DOHH2 (cell line): ENCODE measurements around the gene CSF1.
"Not testable (repeated sequence)": the region's sequence is repeated elsewhere in the genome, so short reads cannot be mapped to it uniquely, and the experiment has no call there.

Experiments
- H3F3A ChIP-seq: fragments of 200-600 bp; sonication (generic), shearing (Covaris generic); 2 replicates; pipeline ENCODE4 v1.6.0; 2016; ENCODE audit warnings: antibody characterized with exemption, mild to moderate bottlenecking; ENCODE audit not compliant: control insufficient read depth, insufficient read depth
- H3K27ac ChIP-seq: fragments of 200-600 bp; sonication (generic); 2 replicates; pipeline ENCODE4 v1.5.1; 2014; ENCODE audit warnings: low read depth, mild to moderate bottlenecking, low read length, moderate library complexity
- H3K27me3 ChIP-seq: fragments of 200-600 bp; sonication (generic); 2 replicates; pipeline ENCODE4 v1.6.1; 2014; ENCODE audit warnings: mild to moderate bottlenecking, low read length, mixed read lengths; ENCODE audit not compliant: control insufficient read depth
- H3K36me3 ChIP-seq: fragments of 200-600 bp; sonication (generic); 2 replicates; pipeline ENCODE4 v1.6.1; 2014; ENCODE audit warnings: mild to moderate bottlenecking, low read length, moderate library complexity, mixed read lengths; ENCODE audit not compliant: control insufficient read depth
- H3K4me1 ChIP-seq: fragments of 200-600 bp; sonication (generic); 2 replicates; pipeline ENCODE4 v1.6.1; 2014; ENCODE audit warnings: mild to moderate bottlenecking, low read length, mixed read lengths; ENCODE audit not compliant: control insufficient read depth
- H3K4me2 ChIP-seq: fragments of 200-600 bp; sonication (generic); 2 replicates; pipeline ENCODE4 v1.6.0; 2014; ENCODE audit warnings: mild to moderate bottlenecking, low read length, moderate library complexity
- H3K4me3 ChIP-seq: fragments of 200-600 bp; sonication (generic); 2 replicates; pipeline ENCODE4 v1.5.1; 2014; ENCODE audit warnings: mild to moderate bottlenecking, low read length, mixed read lengths
- H3K79me2 ChIP-seq: fragments of 200-600 bp; sonication (generic); 2 replicates; pipeline ENCODE4 v1.6.1; 2014; ENCODE audit warnings: mild to moderate bottlenecking, low read length, mixed read lengths; ENCODE audit not compliant: control insufficient read depth
- H3K9me2 ChIP-seq: fragments of 200-600 bp; sonication (generic); replicated peaks from 2 replicates; pipeline ENCODE4 v1.6.1; 2014; ENCODE audit warnings: mild to moderate bottlenecking, low read length, mixed read lengths; ENCODE audit not compliant: control insufficient read depth
- H3K9me3 ChIP-seq: fragments of 200-600 bp; sonication (generic); 2 replicates; pipeline ENCODE4 v1.6.1; 2014; ENCODE audit warnings: antibody characterized with exemption, low read length, mixed read lengths; ENCODE audit not compliant: control insufficient read depth, insufficient read depth
- H4K20me1 ChIP-seq: fragments of 200-600 bp; sonication (generic); 2 replicates; pipeline ENCODE4 v1.6.0; 2014; ENCODE audit warnings: low read depth, mild to moderate bottlenecking, antibody characterized with exemption, low read length, moderate library complexity; ENCODE audit not compliant: control insufficient read depth, insufficient read depth
- CTCF ChIP-seq: fragments of 200-600 bp; sonication (generic); IDR thresholded peaks from one replicate; pipeline ENCODE4 v1.5.1; 2014; ENCODE audit warnings: antibody characterized with exemption, mild to moderate bottlenecking, low read depth, low read length; ENCODE audit not compliant: poor library complexity, severe bottlenecking
- EZH2phosphoT487 ChIP-seq: fragments of 200-600 bp; sonication (generic); IDR thresholded peaks from 2 replicates; pipeline ENCODE4 v1.6.1; 2017; ENCODE audit warnings: borderline replicate concordance, mild to moderate bottlenecking, antibody characterized with exemption, low read length, moderate library complexity, mixed read lengths

Gene CSF1

GRCh38 chr1:109950509-109950908, 39.9 kb downstream of the CSF1 start:
- Histone ChIP-seq H3K4me1 (no peaks in the 10 kb centered on the region), H3F3A (no peaks in the 10 kb centered on the region), H3K4me2 (no peak overlapping the region), H4K20me1 (no peaks in the 10 kb centered on the region), H3K27ac (no peak overlapping the region), H3K4me3 (no peak overlapping the region), H3K9me2 (no peaks in the 10 kb centered on the region), H3K36me3 (no peaks in the 10 kb centered on the region), H3K27me3 (peaks cover 5% of the 10 kb centered on the region; the same call in 1 of the 2 replicates), H3K79me2 (no peaks in the 10 kb centered on the region), H3K9me3 (no peaks in the 10 kb centered on the region)
- TF ChIP-seq CTCF (no peak), EZH2phosphoT487 (no peak)

GRCh38 chr1:109951501-109951900, 40.9 kb downstream of the CSF1 start:
- H4K20me1 ChIP-seq, H3K79me2 ChIP-seq, H3F3A ChIP-seq, H3K4me1 ChIP-seq, H3K36me3 ChIP-seq, H3K9me2 ChIP-seq, H3K4me2 ChIP-seq, H3K27ac ChIP-seq, H3K9me3 ChIP-seq, H3K27me3 ChIP-seq, H3K4me3 ChIP-seq: not testable (repeated sequence)

GRCh38 chr1:109954041-109954512, 43.4 kb downstream of the CSF1 start:
- no peak overlapping the region for H3K4me3 ChIP-seq
- H3K27me3 ChIP-seq, result peaks cover 5% of the 10 kb centered on the region; the same call in 1 of the 2 replicates
- H3K4me1 ChIP-seq, result no peaks in the 10 kb centered on the region
- H3K9me3 ChIP-seq, result no peaks in the 10 kb centered on the region
- H3K36me3 ChIP-seq, result no peaks in the 10 kb centered on the region
- H3K27ac ChIP-seq, result no peak overlapping the region
- TF ChIP-seq EZH2phosphoT487 (no peak), CTCF (no peak)
- H3K4me2 ChIP-seq, result no peak overlapping the region
- H3K79me2 ChIP-seq, result no peaks in the 10 kb centered on the region
- H3F3A ChIP-seq, result no peaks in the 10 kb centered on the region
- no peaks in the 10 kb centered on the region for H3K9me2 ChIP-seq
- H4K20me1 ChIP-seq, result no peaks in the 10 kb centered on the region

GRCh38 chr1:109959632-109959973, 49.0 kb downstream of the CSF1 start:
- no peak overlapping the region for H3K27ac ChIP-seq
- no peaks in the 10 kb centered on the region for H3K36me3 ChIP-seq
- no peaks in the 10 kb centered on the region for H3K9me3 ChIP-seq
- H3K27me3 ChIP-seq, result peaks cover 32% of the 10 kb centered on the region
- no peaks in the 10 kb centered on the region for H4K20me1 ChIP-seq
- no peaks in the 10 kb centered on the region for H3K79me2 ChIP-seq
- TF ChIP-seq EZH2phosphoT487 (no peak), CTCF (no peak)
- no peaks in the 10 kb centered on the region for H3K4me1 ChIP-seq
- no peaks in the 10 kb centered on the region for H3F3A ChIP-seq
- no peak overlapping the region for H3K4me2 ChIP-seq
- H3K9me2 ChIP-seq, result no peaks in the 10 kb centered on the region
- H3K4me3 ChIP-seq, result no peak overlapping the region
